SK-N-SH (cell line): ENCODE measurements around the gene MINDY4. TPM values are rescaled to one million over a fixed set of nuclear protein-coding genes. Genes with fewer than 3 reads are reported as not detected.

Source experiments
- CTCF ChIA-PET: fragments of 300-600, 350-600 bp; formaldehyde crosslinking; extraction: SDS; loops from one replicate; lab custom pipeline; 2021; lab: Yijun Ruan, JAX
- POLR2A ChIA-PET: fragments of 350-600 bp; sonication (Branson Sonifier 250); formaldehyde crosslinking; extraction: SDS; loops from one replicate; lab custom pipeline; 2020; ENCODE audit warnings: antibody characterized with exemption, inconsistent platforms; lab: Yijun Ruan, JAX
- DNase-seq: peaks from one replicate; pipeline ENCODE4 v3.0.0; 2012
- H2AFZ ChIP-seq: fragments of 200-600 bp; sonication (generic); 2 replicates; pipeline ENCODE4 v1.8.1; 2016; ENCODE audit warnings: antibody characterized with exemption, mild to moderate bottlenecking, low read depth
- H3F3A ChIP-seq: fragments of 200-600 bp; sonication (generic); replicated peaks from 2 replicates; pipeline ENCODE3; 2016; ENCODE audit warnings: antibody characterized with exemption, mild to moderate bottlenecking; ENCODE audit not compliant: insufficient read depth
- H3K27ac ChIP-seq, 2 experiments: fragments of 200-500 bp in 1 of 2; fragments of 200-600 bp in 1 of 2; sonication (Bioruptor generic) in 1 of 2; sonication (generic), shearing (Covaris generic) in 1 of 2; 2 replicates each; pipeline versions ENCODE4 v1.5.1 to v1.6.1; 2014 to 2016; ENCODE audit warnings: low read depth in 2 of 2, inconsistent platforms in 1 of 2, low read length in 1 of 2, mild to moderate bottlenecking in 1 of 2, mixed read lengths in 1 of 2
- H3K27me3 ChIP-seq: fragments of 200-600 bp; sonication (generic), shearing (Covaris generic); 2 replicates; pipeline ENCODE4 v1.6.1; 2016; ENCODE audit warnings: mixed run types; ENCODE audit not compliant: insufficient read depth
- H3K36me3 ChIP-seq, 2 experiments: fragments of 200-500 bp in 1 of 2; fragments of 200-600 bp in 1 of 2; sonication (Bioruptor generic) in 1 of 2; sonication (generic) in 1 of 2; replicated peaks in 1 of 2; 2 replicates each; pipeline versions ENCODE3 to v1.5.1; 2014 to 2016; ENCODE audit warnings: low read length in 1 of 2, mild to moderate bottlenecking in 1 of 2; ENCODE audit not compliant: insufficient read depth in 2 of 2, control insufficient read depth in 1 of 2
- H3K4me1 ChIP-seq, 2 experiments: fragments of 200-500 bp in 1 of 2; fragments of 200-600 bp in 1 of 2; sonication (Bioruptor generic) in 1 of 2; sonication (generic), shearing (Covaris generic) in 1 of 2; 2 replicates each; pipeline versions ENCODE4 v1.5.1 to v1.6.1; 2014 to 2016; ENCODE audit warnings: low read depth in 1 of 2, low read length in 1 of 2, mixed run types in 1 of 2; ENCODE audit not compliant: insufficient read depth in 2 of 2, control insufficient read depth in 1 of 2
- H3K4me2 ChIP-seq: fragments of 200-600 bp; sonication (generic), shearing (Covaris generic); 2 replicates; pipeline ENCODE4 v1.6.1; 2017; ENCODE audit warnings: mixed run types
- H3K4me3 ChIP-seq, 2 experiments: fragments of 200-500 bp in 1 of 2; fragments of 200-600 bp in 1 of 2; sonication (Bioruptor generic) in 1 of 2; sonication (generic), shearing (Covaris generic) in 1 of 2; 2 replicates each; pipeline versions ENCODE4 v1.5.1 to v1.8.1; 2014 to 2016; ENCODE audit warnings: low read depth in 2 of 2, inconsistent platforms in 1 of 2, low read length in 1 of 2, mild to moderate bottlenecking in 1 of 2, mixed read lengths in 1 of 2, moderate library complexity in 1 of 2
- H3K79me2 ChIP-seq: fragments of 200-600 bp; sonication (generic); 2 replicates; pipeline ENCODE4 v1.8.1; 2017; ENCODE audit warnings: mild to moderate bottlenecking; ENCODE audit not compliant: insufficient read depth
- H3K9ac ChIP-seq: fragments of 200-600 bp; sonication (generic); 2 replicates; pipeline ENCODE4 v1.6.1; 2017; ENCODE audit warnings: mixed run types
- H3K9me2 ChIP-seq: fragments of 200-600 bp; sonication (generic); 2 replicates; pipeline ENCODE4 v1.6.1; 2017; ENCODE audit warnings: mixed run types
- H3K9me3 ChIP-seq: fragments of 200-600 bp; sonication (generic); 2 replicates; pipeline ENCODE4 v1.6.1; 2017; ENCODE audit warnings: mixed run types, mild to moderate bottlenecking, moderate library complexity
- H4K20me1 ChIP-seq: fragments of 200-600 bp; sonication (generic); 2 replicates; pipeline ENCODE4 v1.6.1; 2017; ENCODE audit warnings: mild to moderate bottlenecking, mixed run types; ENCODE audit not compliant: insufficient read depth
- CHD2 ChIP-seq: fragments of 150-350 bp; IDR thresholded peaks from 2 replicates; pipeline ENCODE4 v1.6.1; 2018; ENCODE audit warnings: low read length; ENCODE audit not compliant: partially characterized antibody
- GATA2 ChIP-seq: sonication (generic); formaldehyde crosslinking; IDR thresholded peaks from 2 replicates; pipeline ENCODE4 v1.5.0; 2020; ENCODE audit warnings: mild to moderate bottlenecking, missing genetic modification reagents
- IRF3 ChIP-seq: fragments of 150-350 bp; IDR thresholded peaks from 2 replicates; pipeline ENCODE4 v1.6.1; 2016; ENCODE audit warnings: mild to moderate bottlenecking, low read depth, low read length
- MEF2A ChIP-seq: IDR thresholded peaks from 2 replicates; pipeline ENCODE4 v1.4.0; 2012; ENCODE audit warnings: low read depth, borderline replicate concordance
- NFIC ChIP-seq: IDR thresholded peaks from 2 replicates; pipeline ENCODE4 v1.4.0; 2012; ENCODE audit warnings: borderline replicate concordance
- NRF1 ChIP-seq: IDR thresholded peaks from 2 replicates; pipeline ENCODE4 v1.6.1; 2012; ENCODE audit warnings: low read depth, mild to moderate bottlenecking, low read length
- PBX3 ChIP-seq: IDR thresholded peaks from 2 replicates; pipeline ENCODE4; 2012
- RAD21 ChIP-seq: IDR thresholded peaks from 2 replicates; pipeline ENCODE4 v1.6.1; 2012; ENCODE audit warnings: mild to moderate bottlenecking, low read length
- REST ChIP-seq: IDR thresholded peaks from 2 replicates; pipeline ENCODE4 v1.6.1; 2012; ENCODE audit warnings: mild to moderate bottlenecking, low read depth, low read length, moderate library complexity
- RFX5 ChIP-seq: IDR thresholded peaks from 2 replicates; pipeline ENCODE4 v1.6.1; 2012; ENCODE audit warnings: mild to moderate bottlenecking, improper control_type of control experiment, low read length
- SIN3A ChIP-seq: IDR thresholded peaks from 2 replicates; pipeline ENCODE4 v1.6.1; 2012; ENCODE audit warnings: low read depth, mild to moderate bottlenecking, low read length, moderate library complexity, borderline replicate concordance
- SMC3 ChIP-seq: IDR thresholded peaks from 2 replicates; pipeline ENCODE4 v1.6.1; 2012; ENCODE audit warnings: low read depth, low read length, improper control_type of control experiment
- TAF1 ChIP-seq: IDR thresholded peaks from 2 replicates; pipeline ENCODE4 v1.6.1; 2012; ENCODE audit warnings: low read depth, mild to moderate bottlenecking, low read length, moderate library complexity, borderline replicate concordance
- USF2 ChIP-seq: fragments of 150-350 bp; IDR thresholded peaks from 2 replicates; pipeline ENCODE4 v1.6.1; 2017; ENCODE audit warnings: antibody characterized with exemption, low read length, low read depth, borderline replicate concordance
- YY1 ChIP-seq: IDR thresholded peaks from 2 replicates; pipeline ENCODE4 v1.4.0; 2012; ENCODE audit warnings: low read depth, mild to moderate bottlenecking
- ZBTB33 ChIP-seq: IDR thresholded peaks from 2 replicates; pipeline ENCODE4 v1.4.0; 2012; ENCODE audit warnings: low read depth, borderline replicate concordance
- WGBS: methylation state at CpG from one replicate; pipeline ENCODE4 v1.1.6; 2017; ENCODE audit warnings: low lambda C conversion rate; 5-methylcytosine and 5-hydroxymethylcytosine counted together
- polyA plus RNA-seq, 3 experiments: library from polyadenylated mRNA; depleted of rRNA; stranded (reverse); fragments of >200 nt; gene quantifications; 2 replicates each; pipeline ENCODE4 v1.2.3, GENCODE V29; 2012

MINDY4 gene
- polyA plus RNA-seq, 1 of the 3 experiments (the other 2 are of a cell fraction): 1.8 TPM

- Histone ChIP-seq H3F3A (peaks cover 4% of the 10 kb centered on the region), H3K79me2 (no peaks in the 10 kb centered on the region), H3K36me3 (no peaks in the 10 kb centered on the region), H3K9me3 (no peaks in the 10 kb centered on the region), H3K27ac (no peak overlapping the region), H3K9ac (no peak overlapping the region), H3K4me3 (no peak overlapping the region), H4K20me1 (no peaks in the 10 kb centered on the region), H3K9me2 (no peaks in the 10 kb centered on the region), H3K4me1 (peaks cover 14 to 35% of the 10 kb centered on the region in 2 experiments; a peak in 3 of 4 replicates), H2AFZ (no peak overlapping the region), H3K4me2 (no peak overlapping the region), H3K27me3 (no peaks in the 10 kb centered on the region)
- no peak for DNase-seq
- TF ChIP-seq USF2 (no peak), TAF1 (no peak), GATA2 (CRISPR knock-in tag) (no peak), PBX3 (no peak)
- ChIA-PET POLR2A (no interaction called here), CTCF (interaction anchor here (0.9 kb wide), 1 partner anchor 11 kb away, joined by 4 read pairs; no protein-coding TSS in a partner anchor)
- 90% methylated on average over 2 of the region's 2 CpGs for WGBS
These were observed 130.6 kb downstream of the MINDY4 start for GRCh38 chr7:30901856-30902255.

- Histone ChIP-seq H3K9me2 (no peaks in the 10 kb centered on the region), H3K4me1 (peaks cover 18 to 31% of the 10 kb centered on the region in 2 experiments; a peak in 3 of 4 replicates), H3K27me3 (no peaks in the 10 kb centered on the region), H3K9me3 (no peaks in the 10 kb centered on the region), H3K9ac (no peak overlapping the region), H3K79me2 (no peaks in the 10 kb centered on the region), H3K4me3 (no peak overlapping the region), H2AFZ (no peak overlapping the region), H3F3A (peaks cover 4% of the 10 kb centered on the region), H3K27ac (no peak overlapping the region), H3K4me2 (no peak overlapping the region), H4K20me1 (no peaks in the 10 kb centered on the region), H3K36me3 (no peaks in the 10 kb centered on the region)
- TF ChIP-seq NFIC (no peak), GATA2 (CRISPR knock-in tag) (no peak), YY1 (no peak), REST (no peak), PBX3 (no peak), RAD21 (no peak), MEF2A (no peak), RFX5 (no peak), SIN3A (no peak), NRF1 (no peak), SMC3 (no peak), ZBTB33 (no peak), IRF3 (no peak), CHD2 (no peak)
- CTCF ChIA-PET: interaction anchor here (0.9 kb wide), 1 partner anchor 10 kb away, joined by 4 read pairs; no protein-coding TSS in a partner anchor
- no peak for DNase-seq
- 80% methylated on average over 9 of the region's 11 CpGs for WGBS
- POLR2A ChIA-PET: no interaction called here
These were observed 131.2 kb downstream of the MINDY4 start for GRCh38 chr7:30902466-30902865.
